GM18505 (cell line): ENCODE data around the gene L3HYPDH.
A peak's percentile ranks its signal among the peaks of the same experiment; 100 is the strongest.
"Not testable (repeated sequence)": the region's sequence is repeated elsewhere in the genome, so short reads cannot be mapped to it uniquely, and the experiment has no call there.

Source experiments
- ATAC-seq: cut with Tn5 transposase; IDR thresholded peaks from one replicate; pipeline ENCODE4 v1.9.1; 2021; ENCODE audit not compliant: unreplicated experiment
- POLR2A ChIP-seq: IDR thresholded peaks from 4 replicates; pipeline ENCODE4 v1.6.1; 2011; ENCODE audit warnings: borderline replicate concordance; ENCODE audit not compliant: insufficient read depth, insufficient read length; ENCODE audit errors: extremely low read depth

The L3HYPDH gene

DNA sequence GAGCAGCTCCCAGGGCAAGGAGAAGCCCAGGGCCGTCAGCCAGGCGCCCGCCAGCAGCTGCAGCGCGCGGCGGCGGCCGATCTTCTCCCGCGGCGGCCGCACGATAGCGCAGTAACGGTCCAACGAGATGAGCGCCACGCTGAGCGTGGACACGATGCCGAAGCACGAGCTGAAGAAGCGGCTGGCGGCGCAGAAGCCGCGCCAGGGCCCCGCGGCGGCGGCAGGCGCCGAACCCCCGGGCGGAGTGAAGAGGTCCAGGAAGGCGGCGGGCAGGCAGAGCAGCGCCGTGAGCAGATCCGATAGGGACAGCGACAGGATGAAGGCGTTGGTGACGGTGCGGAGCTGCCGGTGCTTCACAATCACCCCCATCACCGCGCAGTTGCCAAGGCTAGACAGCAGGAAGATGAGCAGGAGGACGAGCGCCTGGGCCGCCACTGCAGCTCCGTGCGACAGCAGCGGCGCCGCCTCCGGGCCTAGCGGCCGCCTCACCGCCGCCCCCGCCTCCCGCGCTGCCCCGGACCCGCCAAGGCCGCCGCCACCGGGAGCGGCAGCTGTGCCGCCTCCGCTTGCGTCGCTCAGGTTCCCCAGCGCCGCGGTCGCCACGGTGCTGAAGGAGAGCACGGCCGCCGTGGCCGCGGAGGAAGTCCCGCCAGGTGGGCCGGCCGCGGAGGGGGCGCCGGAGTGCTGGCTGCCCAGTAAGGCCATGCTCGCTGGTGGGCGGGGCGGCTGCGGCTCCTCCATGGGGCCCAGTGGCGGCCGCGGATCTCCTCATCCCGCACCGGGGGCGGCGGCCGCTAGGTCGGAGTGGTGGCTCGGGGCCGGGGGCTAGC is 19.5 kb downstream of the L3HYPDH start:
- no peak for TF ChIP-seq POLR2A
- peak; percentile 67 for ATAC-seq

DNA sequence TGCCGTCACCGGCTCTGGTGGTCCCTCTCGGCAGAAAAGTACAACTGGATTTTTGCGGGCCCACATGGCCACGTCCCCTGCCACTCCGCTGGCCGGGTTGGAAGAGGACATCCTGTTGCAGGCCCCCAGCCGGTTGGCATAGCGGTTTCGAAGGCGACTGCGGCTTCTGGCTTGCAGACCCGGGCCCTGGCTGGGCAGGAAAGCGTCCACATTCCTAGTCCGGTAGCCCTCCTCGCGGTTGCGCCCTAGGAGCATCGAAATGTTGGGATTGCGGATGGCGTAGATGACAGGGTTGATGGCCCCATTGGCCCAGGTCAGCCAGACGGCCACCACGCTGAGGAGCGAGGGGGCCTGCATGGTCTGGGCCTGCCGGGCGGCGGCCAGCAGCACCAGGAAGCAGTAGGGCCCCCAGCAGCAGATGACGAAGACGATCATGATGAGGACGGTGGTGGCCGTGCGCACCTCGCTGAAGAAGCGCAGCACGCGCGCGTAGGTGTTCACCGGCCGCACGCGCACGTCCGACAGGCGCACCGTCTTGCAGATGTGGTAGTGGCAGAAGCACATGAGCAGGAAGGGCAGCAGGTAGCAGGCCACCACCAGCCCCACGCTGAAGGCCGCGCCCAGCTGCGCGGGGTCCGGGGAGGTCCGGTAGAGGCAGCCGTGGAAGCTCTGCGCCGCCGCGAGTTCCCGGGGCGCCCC is 20.3 kb downstream of the L3HYPDH start:
- TF ChIP-seq POLR2A = no peak
- ATAC-seq = peak; percentile 43

GRCh38 chr14:59461891-59462290 is 22.3 kb downstream of the L3HYPDH start:
- no peak for TF ChIP-seq POLR2A
- no peak for ATAC-seq

GRCh38 chr14:59460378-59460777 is 23.8 kb downstream of the L3HYPDH start:
- no peak for TF ChIP-seq POLR2A
- no peak for ATAC-seq

- ATAC-seq = no peak
- no peak for TF ChIP-seq POLR2A
Observed at GRCh38 chr14:59458486-59458885, 25.7 kb downstream of the L3HYPDH start.

DNA sequence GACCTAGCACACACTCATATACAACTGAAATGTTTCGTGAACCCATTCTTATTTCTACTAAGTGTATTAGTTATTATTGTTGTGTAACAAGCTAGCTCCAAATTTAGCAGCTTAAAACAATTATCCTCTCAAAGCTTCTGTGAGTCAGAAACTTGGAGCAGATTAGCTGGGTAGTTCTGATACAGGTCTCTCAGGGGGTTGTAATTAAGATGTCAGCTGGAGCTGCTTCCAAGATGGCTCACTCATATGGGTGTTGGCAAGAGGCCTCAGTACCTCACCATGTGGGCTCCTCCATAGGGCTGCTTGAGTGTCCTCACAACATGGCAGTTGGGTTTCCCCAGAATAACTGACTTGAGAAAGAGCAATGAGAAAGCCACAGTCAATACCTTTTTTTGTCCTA is 28.8 kb downstream of the L3HYPDH start:
- TF ChIP-seq POLR2A = no peak
- ATAC-seq = no peak

DNA sequence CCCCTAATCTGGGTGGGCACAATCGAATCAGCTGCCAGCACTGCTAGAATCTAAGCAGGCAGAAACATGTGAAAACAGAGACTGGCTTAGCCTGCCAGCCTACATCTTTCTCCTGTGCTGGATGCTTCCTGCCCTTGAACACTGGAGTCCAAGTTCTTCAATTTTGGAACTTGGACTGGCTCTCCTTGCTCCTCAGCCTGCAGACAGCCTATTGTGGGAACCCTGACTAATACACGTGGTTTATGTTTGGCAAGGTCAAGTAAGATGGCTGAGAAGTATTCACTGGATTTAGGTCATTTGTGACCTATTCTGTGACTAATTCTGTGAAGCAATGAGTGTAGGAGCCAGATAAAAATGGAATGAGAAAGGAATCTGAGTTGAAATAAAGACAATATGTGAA is 30.1 kb downstream of the L3HYPDH start:
- TF ChIP-seq POLR2A = no peak

DNA sequence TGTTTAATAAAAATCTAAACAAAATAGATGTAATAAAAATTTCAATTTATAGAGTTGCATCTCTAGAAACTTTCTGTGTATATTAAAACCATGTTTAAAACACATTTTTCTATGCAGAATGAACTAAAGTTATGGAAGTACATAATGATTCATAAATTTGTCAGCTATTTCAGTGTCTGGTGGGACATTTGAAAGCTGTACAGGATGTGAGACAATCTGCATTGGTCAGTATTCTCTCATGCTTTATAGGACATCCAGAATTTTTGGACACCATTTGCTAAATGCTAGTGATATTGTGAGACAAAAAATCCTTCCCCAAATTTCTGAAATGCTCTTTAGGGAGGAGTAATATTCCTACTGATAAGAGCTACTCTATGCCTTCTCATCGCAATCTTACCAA is 32.4 kb downstream of the L3HYPDH start:
- no peak for TF ChIP-seq POLR2A

More for the DNA sequence above, 30.1 kb downstream of the L3HYPDH start:
- ATAC-seq = no peak

DNA sequence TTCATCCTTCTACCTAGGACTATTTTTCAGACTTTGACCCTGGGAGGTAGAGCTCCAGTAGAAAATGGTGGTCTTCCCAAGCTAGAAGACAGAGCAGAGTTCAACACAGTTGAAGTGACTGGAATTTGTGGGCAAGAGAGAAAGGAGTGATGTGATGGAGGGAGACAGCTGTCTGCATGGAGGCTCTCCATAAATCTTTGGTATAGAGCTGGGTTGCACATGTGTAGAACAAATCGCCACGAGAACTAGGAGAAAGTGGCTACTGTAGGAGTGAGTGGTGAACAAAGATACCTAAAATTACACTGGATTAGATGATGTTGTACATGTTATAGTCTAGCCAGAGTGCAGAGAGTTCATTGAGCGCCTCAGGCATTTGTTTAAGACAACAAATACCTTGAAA is 33.5 kb downstream of the L3HYPDH start:
- no peak for ATAC-seq
- no peak for TF ChIP-seq POLR2A

More for the DNA sequence above, 32.4 kb downstream of the L3HYPDH start:
- ATAC-seq = no peak

DNA sequence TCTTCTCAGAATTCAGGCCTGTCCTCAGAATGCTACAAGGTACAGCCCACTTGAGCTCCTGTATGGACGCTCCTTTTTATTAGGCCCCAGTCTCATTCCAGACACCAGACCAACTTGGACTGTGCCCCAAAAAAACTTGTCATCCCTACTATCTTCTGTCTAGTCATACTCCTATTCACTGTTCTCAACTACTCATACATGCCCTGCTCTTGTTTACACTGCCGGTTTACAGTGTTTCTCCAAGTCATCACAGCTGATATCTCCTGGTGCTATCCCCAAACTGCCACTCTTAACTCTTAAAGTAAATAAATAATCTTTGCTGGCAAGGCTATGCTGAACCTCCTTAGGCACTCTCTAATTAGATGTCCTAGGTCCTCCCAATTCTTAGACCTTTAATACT is 35.5 kb downstream of the L3HYPDH start:
- ATAC-seq = not testable (repeated sequence)

DNA sequence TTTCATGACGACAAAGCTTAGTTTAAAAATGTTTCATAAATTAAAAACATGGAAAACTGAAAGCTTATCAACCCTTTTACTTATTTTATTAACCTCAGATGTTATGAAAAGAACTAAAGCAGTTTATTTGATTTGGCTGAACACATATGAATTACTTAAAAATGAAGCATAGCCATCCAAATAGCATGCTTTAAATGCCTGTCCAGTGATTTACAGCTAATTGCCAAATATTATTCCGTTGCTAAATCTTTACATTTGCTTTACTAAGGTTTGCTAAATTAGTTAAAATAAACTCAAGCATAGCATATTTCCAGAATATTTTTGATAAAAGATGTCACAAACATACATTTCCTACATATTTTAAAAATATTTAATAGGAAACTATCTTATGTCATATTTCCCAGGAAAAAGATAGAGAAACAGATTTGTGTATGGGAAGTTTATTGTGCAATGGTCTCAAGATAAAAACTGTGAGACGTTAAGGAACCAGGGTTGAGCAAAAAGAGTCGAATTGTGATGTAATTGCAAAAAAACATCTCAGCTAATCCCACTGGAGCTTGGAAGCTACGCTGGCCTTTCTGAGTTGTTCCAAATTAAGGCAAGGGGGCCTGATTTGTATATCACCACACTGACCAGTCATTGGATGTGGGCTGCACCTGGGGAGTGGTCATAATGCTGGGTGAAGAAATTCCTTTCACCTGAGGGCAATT is 44.8 kb downstream of the L3HYPDH start:
- no peak for TF ChIP-seq POLR2A

GRCh38 chr14:59438195-59438647 is 46.0 kb downstream of the L3HYPDH start:
- ATAC-seq = no peak
- no peak for TF ChIP-seq POLR2A

More for the DNA sequence above, 44.8 kb downstream of the L3HYPDH start:
- ATAC-seq = no peak

GRCh38 chr14:59435987-59436386 is 48.2 kb downstream of the L3HYPDH start:
- no peak for ATAC-seq
- TF ChIP-seq POLR2A = no peak
